IPS DF 19.7 (cell line): ENCODE results near the gene ZSCAN4.

ENCODE experiments used
- DNase-seq: peaks from one replicate; pipeline ENCODE4 v3.0.0-alpha.2; 2013; ENCODE audit warnings: low read depth, low spot score

ZSCAN4 gene

GRCh38 chr19:57668635-57669034 lies at the start of gene ZSCAN4:
TSS of gene ZSCAN4 (plus strand) at chr19:57668935. CDS start at chr19:57676146, 7,211 bp downstream.
- DNase-seq, result no peak

GRCh38 chr19:57620673-57621348 lies 47.9 kb upstream of the ZSCAN4 start:
- no peak for DNase-seq

- no peak for DNase-seq
These were observed 45.6 kb upstream of the ZSCAN4 start for GRCh38 chr19:57623091-57623490.

- DNase-seq, result peak; percentile 93
These were observed 35.5 kb upstream of the ZSCAN4 start, which contains the start of gene ZNF211 for GRCh38 chr19:57632987-57633831. TSS of gene ZNF211 (plus strand) at chr19:57633168. CDS start at chr19:57633347, 179 bp downstream.

GRCh38 chr19:57633832-57634131 lies 35.0 kb upstream of the ZSCAN4 start:
- no peak for DNase-seq

- DNase-seq, result no peak
These were observed 31.4 kb upstream of the ZSCAN4 start for GRCh38 chr19:57637379-57637778.

GRCh38 chr19:57641715-57642234 lies 27.0 kb upstream of the ZSCAN4 start:
- no peak for DNase-seq

GRCh38 chr19:57642396-57643046 lies 26.2 kb upstream of the ZSCAN4 start:
- no peak for DNase-seq

GRCh38 chr19:57643734-57644133 lies 25.0 kb upstream of the ZSCAN4 start:
- DNase-seq, result no peak

GRCh38 chr19:57648331-57649003 lies 20.3 kb upstream of the ZSCAN4 start:
- DNase-seq, result no peak

- DNase-seq, result no peak
These were observed 17.1 kb upstream of the ZSCAN4 start for GRCh38 chr19:57651654-57651996.

GRCh38 chr19:57653689-57654088 lies 15.0 kb upstream of the ZSCAN4 start:
- no peak for DNase-seq

GRCh38 chr19:57655443-57655842 lies 13.3 kb upstream of the ZSCAN4 start:
- no peak for DNase-seq

- no peak for DNase-seq
These were observed 12.4 kb upstream of the ZSCAN4 start for GRCh38 chr19:57656346-57656745.

- DNase-seq, result no peak
These were observed 4.2 kb upstream of the ZSCAN4 start for GRCh38 chr19:57664269-57665127.

GRCh38 chr19:57665261-57665806 lies 3.4 kb upstream of the ZSCAN4 start:
- DNase-seq, result no peak

GRCh38 chr19:57667228-57667627 lies 1.5 kb upstream of the ZSCAN4 start:
- no peak for DNase-seq

- DNase-seq, result no peak
These were observed 2.6 kb downstream of the ZSCAN4 start for GRCh38 chr19:57671124-57671895.

- DNase-seq, result no peak
These were observed 3.7 kb downstream of the ZSCAN4 start for GRCh38 chr19:57672466-57672865.

- no peak for DNase-seq
These were observed 7.1 kb downstream of the ZSCAN4 start for GRCh38 chr19:57675881-57676280.
